D721Med (cell line): Measurements from ENCODE around the gene TLR5.

Experiments used
- DNase-seq: peaks from one replicate; pipeline ENCODE4 v3.0.0; 2011; ENCODE audit warnings: low spot score; ENCODE audit not compliant: insufficient read length
- FAIRE-seq: peaks from 2 replicates; lab custom pipeline; 2011; peaks lifted over from hg19 to GRCh38; lab: Jason Lieb, UNC
- CTCF ChIP-seq: IDR thresholded peaks from 2 replicates; pipeline ENCODE4 v1.5.1; 2012; ENCODE audit warnings: mild to moderate bottlenecking, control low read depth; ENCODE audit not compliant: insufficient read depth; ENCODE audit errors: missing control alignments

TLR5 gene

DNA sequence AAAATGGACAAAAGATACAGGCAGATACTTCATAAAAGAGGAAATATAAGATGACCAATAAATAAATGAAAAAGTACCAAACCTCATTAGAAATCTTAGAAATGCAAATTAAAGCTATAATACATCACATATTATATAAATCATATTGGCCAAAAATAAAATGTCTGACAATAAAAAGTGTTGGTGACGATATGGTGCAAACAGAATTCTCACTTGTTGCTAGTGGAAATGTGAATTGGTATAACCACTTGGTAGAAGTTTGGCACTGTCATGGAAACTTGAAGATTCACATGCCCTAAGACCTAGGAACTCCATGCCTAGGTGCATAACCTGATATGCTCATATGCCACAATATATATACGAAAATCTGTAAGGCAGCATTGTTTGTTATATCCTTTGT lies 4.4 kb upstream of the TLR5 start:
- no peak for DNase-seq
- TF ChIP-seq CTCF, result no peak
- FAIRE-seq, result no peak

- no peak for FAIRE-seq
- TF ChIP-seq CTCF, result no peak
- DNase-seq, result no peak
These were observed 3.7 kb upstream of the TLR5 start for GRCh38 chr1:223146745-223147144.

DNA sequence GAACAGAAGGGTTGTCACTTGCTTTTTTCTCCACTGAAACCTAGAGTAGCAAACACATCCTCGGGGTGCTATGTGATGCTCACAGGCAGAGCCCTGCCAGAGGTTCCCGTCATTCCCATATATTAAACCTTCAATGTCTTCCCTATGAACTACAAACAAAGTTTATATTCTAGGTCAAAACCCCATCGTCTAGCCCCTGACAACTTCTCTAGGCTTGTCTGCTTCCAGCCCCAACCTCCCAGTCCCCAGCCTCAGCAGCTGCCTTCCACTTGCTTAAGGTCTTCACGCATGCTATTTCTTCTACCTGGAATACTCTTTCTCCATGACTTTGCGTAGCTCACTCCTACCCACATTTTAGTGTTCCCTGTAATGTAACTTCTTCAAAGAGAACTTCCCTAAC lies 1.9 kb upstream of the TLR5 start:
- DNase-seq (no peak), FAIRE-seq (no peak)
- no peak for TF ChIP-seq CTCF

DNA sequence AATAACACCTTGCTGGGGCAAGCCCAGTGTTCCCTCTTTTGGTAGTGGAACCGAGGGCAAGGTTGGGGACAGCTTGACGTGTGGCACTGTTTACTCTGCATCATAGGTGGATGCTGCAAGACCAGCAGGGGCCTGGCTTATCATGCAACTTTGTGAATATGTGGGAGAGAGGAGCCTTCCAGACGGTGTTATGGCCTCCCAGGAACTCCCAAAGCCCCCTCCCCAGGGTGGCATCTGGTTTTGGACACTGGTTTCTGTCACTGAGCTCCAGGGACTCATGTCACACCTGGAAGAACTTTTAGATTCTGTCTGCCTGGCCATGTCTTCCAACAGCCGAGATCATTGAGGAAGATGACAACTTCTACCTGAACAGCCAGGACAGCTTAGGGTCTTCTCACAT lies 1.4 kb upstream of the TLR5 start:
- TF ChIP-seq CTCF, result no peak
- FAIRE-seq (no peak), DNase-seq (no peak)

DNA sequence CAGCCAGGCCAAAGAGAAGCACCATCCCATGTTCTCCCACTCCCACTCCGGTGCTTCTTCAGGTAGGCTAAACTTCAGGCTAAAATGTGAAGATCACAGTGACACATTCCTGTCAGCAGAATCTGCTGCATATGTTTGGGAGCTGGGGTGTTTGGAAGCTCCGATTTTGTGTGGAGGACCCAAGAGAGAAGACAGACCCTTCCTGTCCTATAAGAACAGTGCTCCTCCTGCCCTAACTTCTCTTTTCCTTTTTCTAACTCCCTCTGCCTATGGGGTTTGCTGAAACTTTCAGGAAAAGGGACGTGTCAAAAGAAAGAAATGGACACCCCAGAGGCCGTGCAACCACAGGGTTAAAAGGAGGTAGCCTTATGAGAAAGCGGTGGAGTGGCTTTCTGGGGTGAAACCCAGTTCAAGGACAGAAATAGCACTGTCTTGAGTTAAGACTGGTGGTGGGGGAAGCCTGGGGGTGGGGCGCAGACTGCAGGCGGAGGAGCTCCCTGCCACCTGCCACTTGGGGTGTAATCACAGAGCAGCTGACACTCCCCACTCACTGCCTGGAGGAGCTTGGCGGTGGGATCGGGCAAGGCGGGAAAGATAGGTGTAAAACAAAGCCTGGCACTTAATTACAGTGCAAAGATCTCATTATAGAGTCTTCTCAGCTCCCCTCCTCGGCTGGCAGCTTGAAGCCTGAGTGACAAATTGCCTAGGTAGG lies 645 bp upstream of the TLR5 start:
- DNase-seq, result no peak
- FAIRE-seq, result no peak
- no peak for TF ChIP-seq CTCF

- TF ChIP-seq CTCF, result no peak
- FAIRE-seq (no peak), DNase-seq (no peak)
These were observed 779 bp downstream of the TLR5 start for GRCh38 chr1:223142269-223142668.

DNA sequence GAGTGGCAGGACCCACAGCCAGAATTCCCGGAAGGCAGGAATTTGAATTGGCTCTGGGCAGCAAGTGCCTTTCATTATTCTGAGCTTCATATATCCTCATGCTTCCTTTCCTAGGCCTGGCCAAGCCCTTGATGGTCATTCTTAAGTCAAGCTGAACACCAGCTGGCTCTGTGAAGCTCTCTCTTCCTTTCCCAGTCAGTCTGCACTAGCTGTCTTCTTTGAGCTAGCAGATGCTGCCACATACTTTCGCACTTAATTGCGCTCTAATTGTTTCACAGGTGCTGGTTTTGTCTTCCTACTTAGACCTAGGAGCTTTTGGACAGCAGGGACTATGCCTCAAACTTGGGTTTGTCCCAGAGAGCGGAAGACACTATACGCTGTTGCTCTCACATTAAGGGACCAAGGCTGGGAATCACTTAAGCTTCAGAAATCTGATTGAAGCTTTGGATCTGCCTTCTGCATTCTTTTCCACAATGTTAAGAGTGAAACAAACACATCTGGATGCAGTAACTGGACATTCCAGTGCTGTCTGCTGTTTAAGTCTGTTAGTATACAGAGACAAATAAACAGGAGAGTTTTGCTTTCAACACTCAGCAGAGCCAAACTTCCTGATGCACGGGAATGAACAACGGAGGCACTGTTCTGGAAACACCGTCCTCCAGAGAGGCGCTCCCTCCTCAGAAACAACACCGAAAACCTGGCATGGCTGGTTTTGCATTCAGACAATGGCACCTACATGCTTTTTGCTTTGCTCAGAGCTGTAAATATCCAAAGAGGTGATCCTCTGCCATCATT lies 2.2 kb downstream of the TLR5 start:
- FAIRE-seq (no peak), DNase-seq (no peak)
- TF ChIP-seq CTCF, result no peak
